ENCODE data around the gene GNG14.
A peak's percentile ranks its signal among the peaks of the same experiment; 100 is the strongest.
"Not testable (repeated sequence)": the region's sequence is repeated elsewhere in the genome, so short reads cannot be mapped to it uniquely, and the experiment has no call there.

Gene GNG14

DNA sequence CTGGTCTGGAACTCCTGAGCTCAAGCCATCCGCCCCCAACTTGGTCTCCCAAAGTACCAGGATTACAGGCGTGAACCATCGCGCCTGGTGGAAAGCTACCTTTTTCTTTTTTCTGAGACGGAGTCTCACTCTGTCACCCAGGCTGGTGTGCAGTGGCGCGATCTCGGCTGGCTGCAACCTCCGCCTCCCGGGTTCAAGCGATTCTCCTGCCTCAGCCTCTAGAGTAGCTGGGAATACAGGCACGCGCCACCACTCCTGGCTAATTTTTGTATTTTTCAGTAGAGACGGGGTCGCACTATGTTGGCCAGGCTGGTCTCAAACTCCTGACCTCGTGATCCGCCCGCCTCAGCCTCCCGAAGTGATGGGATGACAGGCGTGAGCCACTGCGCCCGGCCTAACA lies 9.6 kb downstream of the GNG14 start:
- DNase-seq = not testable (repeated sequence)

GRCh38 chr19:12698138-12698537 lies 10.3 kb downstream of the GNG14 start:
- no peak for DNase-seq

DNA sequence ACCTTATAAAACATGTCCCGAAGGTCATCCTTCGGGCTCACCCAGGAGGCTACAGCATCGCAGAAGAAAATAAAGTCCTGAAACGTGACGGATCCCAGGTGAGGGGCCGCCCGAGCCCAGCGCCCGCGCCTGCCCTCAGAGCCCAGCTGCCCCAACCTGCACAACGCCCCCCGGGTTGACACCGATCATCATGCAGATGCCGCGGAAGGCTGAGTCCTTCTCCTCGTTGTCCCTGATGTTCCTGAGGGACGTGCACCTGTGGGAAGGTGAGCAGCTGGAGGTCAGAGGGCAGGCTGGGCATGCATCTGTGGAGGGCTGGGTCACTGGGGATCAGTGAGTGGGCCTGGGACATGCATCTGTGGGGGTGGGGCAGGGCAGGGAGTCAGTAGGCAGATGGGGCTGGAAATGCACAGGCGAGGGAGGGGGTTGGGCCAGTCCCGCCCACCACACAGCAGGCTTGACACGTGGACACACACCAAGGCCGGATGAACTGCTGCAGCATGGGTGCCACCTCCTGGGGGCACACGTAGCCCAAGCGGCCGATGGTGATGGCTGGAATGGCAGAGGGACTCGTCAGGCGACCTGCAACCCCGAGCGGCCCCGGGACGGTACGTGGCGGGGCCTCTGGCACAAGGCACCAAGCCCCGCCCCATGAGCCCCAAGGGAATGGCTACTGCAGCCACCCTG lies 13.9 kb downstream of the GNG14 start:
- DNase-seq = no peak

- DNase-seq = peak; percentile 67
These were observed 15.2 kb downstream of the GNG14 start for GRCh38 chr19:12703046-12703445.

GRCh38 chr19:12705169-12705568 lies 17.4 kb downstream of the GNG14 start:
- no peak for DNase-seq

- DNase-seq = no peak
These were observed 18.0 kb downstream of the GNG14 start for GRCh38 chr19:12705654-12706331.

DNA sequence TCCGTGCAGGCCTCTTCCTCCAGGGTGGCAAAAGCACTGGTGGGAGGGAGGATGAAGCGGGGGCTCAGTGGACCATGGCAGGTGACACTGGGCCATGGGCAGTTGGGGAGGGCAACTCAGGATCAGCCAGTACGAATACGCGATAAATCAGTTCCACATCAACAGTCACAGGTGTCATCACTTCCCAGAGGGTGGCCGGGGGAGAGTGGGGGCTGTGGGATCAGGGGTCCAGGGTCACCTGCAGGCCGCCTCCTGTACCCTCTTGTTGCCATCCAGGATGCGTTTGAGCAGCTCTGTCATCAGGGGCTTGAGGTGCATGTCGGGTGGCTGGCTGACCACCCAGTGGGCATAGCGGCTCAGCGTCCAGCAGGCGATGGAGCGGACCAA lies 18.5 kb downstream of the GNG14 start:
- no peak for DNase-seq

- no peak for DNase-seq
These were observed 20.8 kb downstream of the GNG14 start for GRCh38 chr19:12708641-12709040.

DNA sequence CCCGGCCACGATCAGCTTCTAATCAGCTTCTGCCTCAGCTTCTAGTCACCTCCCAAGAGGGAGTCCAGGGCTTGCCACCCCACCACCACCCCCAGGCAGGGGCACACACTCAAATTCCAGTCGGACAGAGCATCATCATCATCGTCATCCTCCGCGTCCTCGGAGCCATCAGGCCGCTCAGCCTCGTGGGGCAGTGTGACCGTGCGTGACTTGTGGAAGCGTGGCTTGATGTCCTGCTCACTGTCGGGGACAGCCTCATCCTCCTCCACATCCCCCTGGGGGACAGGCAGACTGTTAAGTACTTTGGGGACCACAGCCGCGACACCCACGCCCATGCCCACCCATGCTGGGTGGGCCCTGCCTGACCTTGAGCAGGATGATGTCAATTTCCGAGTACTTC lies 23.4 kb downstream of the GNG14 start:
- no peak for DNase-seq

- peak; percentile 50 for DNase-seq
These were observed 24.3 kb downstream of the GNG14 start for GRCh38 chr19:12712077-12712476.

DNA sequence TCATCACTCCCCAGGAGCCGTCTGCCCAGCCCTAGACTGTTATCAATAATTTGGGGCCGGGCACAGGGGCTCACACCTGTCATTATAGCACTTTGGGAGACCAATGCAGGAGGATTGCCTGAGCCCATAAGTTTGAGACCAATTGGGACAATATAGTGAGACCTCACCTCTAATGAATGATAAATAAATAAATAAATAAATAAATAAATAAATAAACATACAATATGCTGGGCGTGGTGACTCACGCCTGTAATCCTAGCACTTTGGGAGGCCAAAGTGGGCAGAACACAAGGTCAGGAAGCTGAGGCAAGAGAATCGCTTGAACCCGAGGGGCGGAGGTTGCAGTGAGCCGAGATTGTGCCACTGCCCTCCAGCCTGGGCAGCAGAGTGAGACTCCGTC lies 25.5 kb downstream of the GNG14 start:
- DNase-seq = not testable (repeated sequence)

DNA sequence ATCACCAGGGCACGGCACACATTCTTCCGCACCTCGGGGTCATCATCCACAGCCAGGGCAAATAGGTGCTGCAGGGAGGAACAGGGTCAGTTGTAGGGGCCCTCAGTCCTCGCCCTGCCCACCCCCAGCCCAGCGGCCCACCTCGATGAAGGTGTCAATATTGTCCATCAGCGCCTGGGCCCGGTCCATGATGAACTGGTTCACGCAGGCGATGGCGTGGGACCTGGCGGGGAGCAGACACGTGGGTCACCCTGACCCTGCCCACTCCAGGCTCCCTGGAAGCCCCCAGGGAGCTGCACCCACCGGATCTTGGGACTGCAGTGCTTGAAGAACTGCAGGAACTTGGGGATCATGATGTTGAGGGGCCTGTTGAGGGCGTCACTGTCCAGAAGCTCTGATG lies 27.3 kb downstream of the GNG14 start:
- no peak for DNase-seq

GRCh38 chr19:12715929-12716328 lies 28.1 kb downstream of the GNG14 start:
- DNase-seq = no peak

- DNase-seq = no peak
These were observed 32.5 kb downstream of the GNG14 start for GRCh38 chr19:12720296-12720695.

DNA sequence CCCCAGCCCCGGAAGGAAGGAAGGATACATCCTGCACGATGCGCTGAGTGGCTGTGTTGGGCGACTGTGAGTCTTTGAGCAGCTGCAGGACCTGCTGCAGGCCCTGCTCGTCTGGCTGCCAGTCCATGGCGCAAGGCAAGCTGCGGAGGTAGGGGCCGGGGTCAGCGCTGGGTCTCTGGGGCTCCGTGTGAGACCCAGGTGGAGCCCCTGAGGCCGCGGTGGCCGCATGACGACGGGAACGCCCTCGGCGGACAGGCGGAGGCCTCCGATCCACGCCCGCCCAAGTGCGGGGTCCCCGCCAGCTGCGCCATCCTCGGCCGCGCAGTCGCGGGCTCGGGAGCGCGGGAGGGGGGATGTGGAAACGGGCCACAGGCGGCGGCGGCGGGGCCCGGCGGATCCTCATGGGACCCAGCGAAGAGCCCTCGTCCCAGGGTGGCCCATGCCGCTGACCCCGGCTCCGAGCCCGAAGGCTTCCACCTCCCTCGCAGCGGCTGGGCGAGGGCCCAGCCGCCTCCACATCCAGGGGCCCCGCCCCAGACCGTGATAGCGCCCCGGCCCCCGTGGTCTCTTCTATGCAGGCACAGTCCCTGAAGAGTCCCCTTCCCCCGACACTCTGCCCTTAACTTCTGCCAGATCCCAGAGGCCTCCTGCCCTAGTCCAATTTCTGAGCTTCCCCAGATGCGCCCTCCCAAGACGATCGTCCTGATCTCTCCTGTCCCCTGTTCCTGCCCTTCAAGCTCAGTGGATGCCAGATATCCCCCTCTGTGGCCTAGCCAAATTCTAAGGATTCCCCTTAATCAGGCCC lies 33.3 kb downstream of the GNG14 start:
- peak; percentile 37 for DNase-seq

DNA sequence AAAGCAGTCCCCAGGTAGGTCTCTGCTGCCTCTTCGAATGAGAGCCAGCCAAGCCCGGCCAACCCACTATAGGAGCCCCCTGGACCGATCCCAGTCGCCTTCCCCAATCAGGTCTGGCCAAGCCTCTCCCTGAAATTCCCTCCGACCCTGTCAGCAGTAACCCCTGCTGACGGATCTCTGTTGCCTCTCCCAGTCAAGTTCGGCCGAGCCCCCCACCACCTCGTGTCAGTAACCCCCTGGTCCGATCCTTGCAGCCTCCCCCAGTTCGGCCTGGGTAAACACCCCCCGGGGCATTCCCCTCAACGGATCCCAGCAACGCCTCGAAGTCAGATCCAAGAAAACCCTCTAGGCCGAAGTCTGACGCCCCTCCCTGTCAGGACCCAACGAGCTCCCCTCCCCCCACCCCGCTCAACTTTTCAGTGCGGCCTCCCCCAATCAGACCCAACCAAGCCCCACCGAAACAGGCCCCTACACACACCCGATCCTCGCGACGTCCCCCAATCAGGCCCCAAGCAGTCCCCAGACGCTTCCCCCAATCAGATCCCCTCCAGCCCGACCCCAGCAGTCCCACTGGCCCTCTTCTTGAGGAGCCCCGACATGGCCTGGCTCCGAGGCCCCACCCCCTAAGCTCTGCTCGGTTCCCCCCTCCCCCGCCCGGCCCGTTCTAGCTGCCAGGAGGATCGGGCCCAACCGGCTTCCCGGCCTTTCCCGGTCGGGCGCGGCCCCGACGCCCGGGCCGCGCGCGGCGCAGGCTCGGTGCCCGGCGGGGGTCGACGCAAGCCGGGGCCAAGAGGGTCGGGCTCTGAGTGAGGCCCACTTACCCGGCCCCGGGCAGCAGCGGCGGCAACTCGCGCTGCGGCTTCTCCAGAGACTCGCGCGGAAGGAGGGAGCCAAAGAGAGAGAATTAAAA lies 34.1 kb downstream of the GNG14 start:
- peak; percentile 74 for DNase-seq

DNA sequence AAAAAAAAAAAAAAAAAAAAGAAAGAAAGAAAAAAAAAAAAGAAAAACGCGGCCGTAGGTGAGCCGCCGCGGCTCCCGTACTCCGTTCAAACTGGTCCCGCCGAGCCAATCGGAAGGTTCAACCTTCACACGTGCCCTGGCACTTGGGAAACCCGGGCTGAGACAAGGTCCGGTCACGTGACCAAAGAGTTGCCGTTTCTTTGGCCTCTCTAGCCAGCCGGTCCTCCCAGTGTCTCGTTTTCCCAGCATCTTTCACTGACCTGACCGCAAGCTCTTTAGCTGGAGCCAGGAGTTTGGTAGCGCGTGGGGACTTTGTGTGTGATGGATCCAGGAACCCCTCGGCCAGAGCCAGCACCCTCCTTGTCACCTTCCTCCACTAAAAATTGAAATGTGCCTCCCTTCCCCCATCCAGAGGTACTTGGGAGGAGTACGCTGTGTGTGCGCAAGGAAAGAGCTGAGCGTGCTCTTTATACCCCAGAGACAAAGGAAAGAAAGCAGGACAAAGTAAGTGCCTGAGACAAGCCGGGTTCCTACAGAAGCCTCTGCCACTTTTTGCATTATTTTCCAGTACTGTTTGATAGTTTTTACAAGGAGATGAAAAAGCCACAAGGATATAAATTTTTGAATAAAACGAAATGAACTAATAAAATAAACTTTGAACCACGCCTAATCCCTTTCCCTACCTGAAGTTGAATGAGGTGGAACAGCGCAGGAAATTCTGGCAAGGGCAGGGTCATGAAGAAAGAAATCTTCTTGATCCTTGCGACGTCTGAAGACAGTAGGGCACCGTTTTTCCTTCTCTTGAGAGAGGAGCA lies 35.0 kb downstream of the GNG14 start:
- DNase-seq = peak; percentile 94

- peak; percentile 34 for DNase-seq
These were observed 35.5 kb downstream of the GNG14 start for GRCh38 chr19:12723381-12723640.

GRCh38 chr19:12723641-12724426 lies 36.0 kb downstream of the GNG14 start, which contains the start of gene TNPO2:
Gene TNPO2 (minus strand): TSS chr19:12723932. CDS start chr19:12720977, 2,955 bp downstream.
- DNase-seq = peak; percentile 86

GRCh38 chr19:12725612-12726011 lies 37.8 kb downstream of the GNG14 start:
- DNase-seq = not testable (repeated sequence)

DNA sequence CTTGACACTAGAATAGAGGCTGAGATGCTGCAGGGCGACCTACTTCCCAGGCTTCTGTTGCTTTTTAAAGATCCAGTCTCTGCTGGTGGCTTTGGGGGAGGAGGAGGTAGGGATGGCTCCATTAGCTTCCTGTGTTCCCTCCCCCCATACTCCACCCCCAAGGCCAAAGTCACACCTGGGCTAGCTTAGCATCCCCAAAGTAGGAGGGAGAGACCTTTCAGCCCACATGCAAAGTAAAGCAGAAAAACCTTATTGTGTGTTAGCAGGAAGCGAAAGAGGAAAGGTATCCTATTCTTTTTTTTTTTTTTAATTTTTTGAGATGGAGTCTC lies 39.2 kb downstream of the GNG14 start:
- no peak for DNase-seq
